Amniotic stem cell (primary cell): ENCODE results near the gene SKA1.

Source experiments
- DNase-seq: peaks from one replicate; lab custom pipeline; 2025; lab: John Stamatoyannopoulos, UW

SKA1 gene, protein sequence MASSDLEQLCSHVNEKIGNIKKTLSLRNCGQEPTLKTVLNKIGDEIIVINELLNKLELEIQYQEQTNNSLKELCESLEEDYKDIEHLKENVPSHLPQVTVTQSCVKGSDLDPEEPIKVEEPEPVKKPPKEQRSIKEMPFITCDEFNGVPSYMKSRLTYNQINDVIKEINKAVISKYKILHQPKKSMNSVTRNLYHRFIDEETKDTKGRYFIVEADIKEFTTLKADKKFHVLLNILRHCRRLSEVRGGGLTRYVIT

DNA sequence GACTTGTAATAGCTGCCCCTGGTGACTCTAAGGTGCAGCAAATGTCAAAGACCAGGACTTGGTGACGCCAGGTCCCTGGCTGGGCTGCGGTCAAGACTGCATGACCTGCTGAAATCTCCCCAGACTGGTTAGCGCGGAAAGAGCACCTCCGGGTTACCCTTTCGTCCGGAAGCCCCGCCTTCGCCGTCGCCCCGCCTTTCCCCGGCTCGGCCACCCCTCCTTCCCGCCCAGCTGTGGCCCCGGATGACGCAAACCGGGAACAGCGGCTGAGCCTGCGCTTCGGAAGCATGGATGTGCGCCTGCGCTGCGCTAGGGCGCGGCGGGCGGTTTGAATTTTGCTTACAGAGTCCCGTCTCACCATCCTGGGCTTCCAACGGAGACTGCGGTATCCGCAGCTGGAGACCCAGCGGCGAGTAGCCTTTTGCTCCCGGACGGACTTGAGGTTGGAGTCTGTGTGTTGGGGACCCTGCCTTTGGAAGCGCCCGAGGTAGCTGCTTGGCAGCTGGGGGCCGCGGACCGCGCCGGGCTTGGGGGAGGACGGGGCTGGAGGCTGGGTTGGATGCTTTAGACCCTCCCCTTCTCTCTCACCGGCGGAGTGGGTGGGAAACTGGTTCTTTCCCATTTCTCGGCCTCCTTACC is at the start of gene SKA1:
Gene SKA1, plus strand, starts transcription at position 294 of the 639 bp plus-strand sequence. CDS start 785 bp downstream, outside the sequence.
- peak; percentile 91 for DNase-seq

DNA sequence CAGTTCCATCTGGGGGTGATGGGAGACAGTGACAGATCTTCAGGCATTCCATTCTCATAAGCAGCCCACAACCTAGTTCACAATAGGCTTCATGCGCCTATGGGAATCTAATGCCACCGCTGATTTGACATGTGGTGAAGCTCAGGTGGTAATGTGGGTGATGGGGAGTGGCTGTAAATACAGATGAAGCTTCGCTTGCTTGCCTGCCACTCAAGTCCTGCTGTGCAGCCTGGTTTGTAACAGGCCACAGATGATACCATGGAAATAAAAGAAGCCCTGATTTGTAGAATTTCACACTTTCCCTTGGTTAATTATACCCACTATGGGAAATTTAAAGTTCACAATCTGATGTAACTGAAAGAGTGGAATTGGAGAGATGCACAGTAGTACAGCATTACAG is 46.9 kb upstream of the SKA1 start:
- DNase-seq, result no peak

GRCh38 chr18:50330176-50330575 is 44.7 kb upstream of the SKA1 start:
- no peak for DNase-seq

DNA sequence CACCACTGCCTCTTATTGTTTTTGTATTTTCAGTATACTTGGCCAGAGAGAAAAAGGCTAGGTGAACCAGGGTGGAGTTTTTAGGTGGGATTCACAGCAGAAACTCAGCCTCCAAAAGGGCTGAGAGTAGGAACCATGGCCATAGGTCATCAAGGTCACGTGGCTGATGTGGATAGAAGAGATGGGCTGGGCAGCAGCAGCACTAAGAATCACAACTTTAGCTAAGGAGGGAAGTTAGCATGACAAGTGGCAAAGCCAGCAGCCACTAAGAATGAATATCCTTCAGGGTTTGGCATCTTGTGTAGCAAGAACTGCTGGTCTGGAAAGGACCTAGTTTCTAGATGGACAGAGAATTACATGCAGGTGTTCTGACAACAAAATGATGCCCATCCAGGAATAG is 43.2 kb upstream of the SKA1 start:
- no peak for DNase-seq

DNA sequence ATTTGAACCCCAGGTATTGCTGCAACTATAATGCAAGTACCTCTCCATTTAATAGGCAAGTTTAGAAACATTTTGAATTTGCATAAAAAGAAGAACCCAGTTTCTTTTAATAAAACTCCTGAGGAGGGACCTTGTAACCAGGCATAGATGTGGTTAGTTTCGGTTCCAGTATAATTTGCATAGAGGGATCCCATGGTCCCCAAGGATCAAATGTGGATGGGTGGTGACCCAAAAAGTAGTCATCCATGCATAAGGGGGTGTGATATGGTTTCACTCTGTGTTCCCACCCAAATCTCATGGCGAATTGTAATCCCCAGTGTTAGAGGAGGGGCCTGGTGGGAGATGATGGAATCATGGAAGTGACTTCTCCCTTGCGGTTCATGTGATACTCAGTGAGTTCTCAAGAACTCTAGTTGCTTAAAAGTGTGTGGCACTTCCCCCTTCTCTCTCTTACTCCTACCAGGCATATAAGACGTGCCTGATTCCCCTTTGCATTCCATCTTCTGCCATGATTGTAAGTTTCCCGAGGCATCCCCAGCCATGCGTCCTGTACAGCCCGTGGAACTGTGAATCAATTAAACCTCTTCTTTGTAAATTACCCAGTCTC is 40.2 kb upstream of the SKA1 start:
- no peak for DNase-seq

- no peak for DNase-seq
Measured at GRCh38 chr18:50338122-50338521, 36.7 kb upstream of the SKA1 start.

DNA sequence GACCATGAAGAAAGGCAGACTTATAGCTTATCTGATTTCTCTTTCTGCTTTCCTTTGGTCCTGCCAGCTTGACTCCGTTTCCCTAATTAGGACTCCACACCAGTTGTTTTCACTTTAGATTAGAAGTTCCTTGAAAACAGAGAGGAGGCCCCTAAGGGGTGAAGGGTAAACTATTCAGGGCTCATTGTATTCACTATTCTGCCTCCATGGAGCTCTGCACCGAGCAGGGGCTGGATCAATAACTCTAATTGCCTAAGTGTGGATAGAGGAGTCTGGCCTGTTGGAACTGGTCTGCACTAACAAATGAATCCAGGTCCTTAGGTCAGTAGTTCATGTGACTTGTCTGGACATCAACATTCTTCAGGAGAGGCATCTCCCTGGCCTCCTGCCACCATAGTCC is 36.1 kb upstream of the SKA1 start:
- no peak for DNase-seq

DNA sequence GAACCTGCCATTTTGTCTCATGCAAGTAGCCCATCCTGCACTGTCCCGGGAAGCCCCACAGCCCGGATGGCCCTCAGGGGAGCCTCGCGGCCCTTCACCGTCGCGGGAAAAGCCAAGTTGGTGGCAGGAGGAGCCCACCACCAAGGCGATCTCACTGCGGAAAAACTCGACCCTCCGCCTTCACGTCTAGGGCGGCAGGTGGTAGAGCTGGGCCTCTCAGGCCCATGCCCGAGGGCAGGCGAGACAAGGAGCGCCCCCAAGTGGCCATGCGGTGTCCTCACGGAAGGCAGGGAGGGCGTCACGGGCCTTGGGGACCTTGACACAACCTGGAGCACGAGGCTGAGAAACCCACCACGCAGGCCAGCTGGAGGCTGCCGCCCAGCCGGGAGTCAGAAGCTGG is 34.8 kb upstream of the SKA1 start:
- no peak for DNase-seq

GRCh38 chr18:50341443-50341842 is 33.4 kb upstream of the SKA1 start:
- no peak for DNase-seq

DNA sequence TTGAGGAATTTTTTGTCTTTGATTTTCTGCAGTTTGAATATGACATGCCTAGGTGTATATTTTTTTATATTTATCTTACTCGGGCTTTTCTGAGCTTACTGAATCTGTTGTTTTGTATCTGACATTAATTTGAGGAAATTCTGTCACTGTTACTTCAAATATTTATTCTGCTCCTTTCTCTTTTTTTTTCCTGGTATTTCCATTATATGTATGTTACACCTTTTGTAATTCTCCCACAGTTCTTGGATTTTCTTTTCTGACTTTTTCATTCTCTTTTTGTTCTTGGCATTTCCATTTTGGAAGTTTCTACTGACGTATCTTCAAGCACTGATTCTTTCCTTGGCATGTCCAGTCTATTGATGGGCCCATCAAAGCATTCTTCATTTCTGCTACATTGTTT is 24.1 kb upstream of the SKA1 start:
- no peak for DNase-seq

DNA sequence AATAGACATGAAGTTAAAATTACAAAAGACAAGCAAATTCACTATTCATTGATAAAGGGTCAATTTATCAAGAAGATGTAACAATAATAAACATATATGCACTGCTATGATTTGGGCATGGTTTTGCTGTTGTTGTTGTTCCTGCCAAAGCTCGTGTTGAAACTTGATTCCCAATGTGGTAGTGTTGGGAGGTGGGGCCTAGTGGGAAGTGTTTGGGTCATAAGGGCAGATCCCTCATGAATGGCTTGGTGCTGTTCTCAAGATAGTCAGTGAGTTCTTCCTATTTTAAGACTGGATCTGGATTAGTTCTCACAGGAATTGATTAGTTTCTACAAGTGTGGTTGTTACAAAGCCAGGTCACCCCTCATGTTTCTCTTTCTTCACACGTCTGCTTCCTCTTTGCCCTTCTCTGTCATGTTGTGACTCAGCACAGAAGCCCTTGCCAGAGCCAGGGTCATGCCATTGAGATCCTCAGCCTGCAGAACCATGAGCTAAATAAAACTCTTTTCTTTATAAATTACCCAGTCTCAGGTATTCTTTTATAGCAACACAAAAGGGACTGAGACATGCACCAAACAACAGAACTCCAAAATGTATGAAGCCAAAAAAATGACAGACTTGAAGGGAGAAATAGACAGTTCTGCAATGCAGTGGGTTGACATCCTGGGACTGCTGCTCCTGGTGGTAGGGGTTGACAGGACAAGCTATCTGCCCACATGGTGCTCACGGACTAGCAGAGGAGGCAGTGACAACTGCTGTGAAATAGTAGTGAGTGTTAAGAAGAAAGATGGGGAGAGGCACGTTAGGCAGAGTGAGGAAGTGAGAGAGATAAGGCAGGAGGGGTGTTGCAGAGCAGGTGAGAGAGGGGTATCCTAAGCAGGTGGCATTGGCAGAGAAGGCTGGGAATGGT is 18.6 kb upstream of the SKA1 start:
- DNase-seq, result no peak

DNA sequence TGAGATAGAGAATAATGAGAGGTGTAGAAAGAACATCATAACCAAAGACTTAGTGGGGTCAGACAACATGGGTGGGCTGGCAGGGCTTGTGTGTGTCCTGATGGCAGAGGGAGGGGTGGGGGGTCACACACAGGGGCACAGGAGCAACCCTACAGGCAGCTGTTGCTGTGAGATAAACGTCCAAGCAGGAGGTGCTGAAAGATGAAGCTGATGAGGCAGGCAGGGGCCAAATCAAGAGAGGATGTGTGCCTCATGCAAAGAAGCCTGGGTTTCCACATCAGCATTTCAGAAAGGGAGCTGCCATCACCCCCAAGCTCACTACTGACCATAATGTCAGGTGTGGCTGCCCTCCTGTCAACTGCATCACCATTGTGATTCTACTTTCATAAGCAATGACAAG is 16.0 kb upstream of the SKA1 start:
- DNase-seq, result no peak

- no peak for DNase-seq
Measured at GRCh38 chr18:50359806-50360205, 15.0 kb upstream of the SKA1 start.

DNA sequence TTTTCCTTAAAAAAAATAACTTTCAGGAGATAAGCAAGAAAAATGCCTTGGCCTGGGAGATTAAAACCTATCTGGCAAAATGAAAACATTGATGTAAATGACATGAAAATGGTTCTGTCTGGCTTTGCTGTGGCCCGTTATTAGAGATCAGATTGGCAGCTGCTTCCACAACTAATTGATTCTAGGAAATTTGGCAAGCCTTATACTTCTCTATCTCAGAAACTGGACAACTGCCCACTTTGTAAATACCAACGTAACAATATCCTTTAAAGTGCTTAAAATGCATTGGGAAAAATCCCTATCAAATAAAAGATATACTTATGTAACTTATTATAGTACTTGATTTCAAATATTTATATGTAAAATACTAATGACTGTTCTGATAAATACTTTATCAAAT is 14.2 kb upstream of the SKA1 start:
- no peak for DNase-seq

GRCh38 chr18:50369672-50370071 is 5.2 kb upstream of the SKA1 start:
- DNase-seq, result no peak

- no peak for DNase-seq
Measured at GRCh38 chr18:50372743-50373142, 2.1 kb upstream of the SKA1 start.

DNA sequence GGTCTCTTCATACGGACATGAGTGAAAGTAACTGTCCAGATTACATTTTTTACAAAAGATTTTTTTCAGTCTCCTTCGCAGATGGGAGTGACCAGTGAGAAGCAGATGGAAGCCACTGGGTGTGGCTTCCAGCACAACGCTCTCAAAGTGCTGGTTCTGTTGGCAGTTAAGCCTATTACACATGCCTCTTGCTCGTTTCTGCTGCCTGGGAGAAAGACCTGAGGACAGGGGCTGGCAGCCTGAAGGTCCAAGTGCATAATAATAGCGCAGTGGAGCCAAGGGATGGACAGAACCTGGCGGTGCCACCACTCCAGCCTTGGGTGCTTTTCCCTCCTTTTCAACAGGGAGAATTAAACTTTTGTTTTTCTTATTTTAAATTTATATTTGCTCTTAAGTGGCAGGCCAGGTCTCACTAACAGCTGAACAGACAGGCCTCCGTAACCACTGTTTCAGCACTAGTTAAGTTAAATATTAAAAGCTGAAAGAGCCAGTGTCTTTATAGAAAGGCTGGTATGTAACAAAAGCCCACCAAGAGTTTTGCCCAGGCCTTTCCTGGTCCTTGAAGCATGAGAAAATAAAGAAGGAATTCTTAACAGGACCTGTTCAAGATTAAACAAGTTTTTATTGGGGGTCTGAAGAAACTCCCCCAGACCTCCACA is 1.2 kb upstream of the SKA1 start:
- no peak for DNase-seq

- DNase-seq, result no peak
Measured at GRCh38 chr18:50374220-50374752, 560 bp upstream of the SKA1 start.

DNA sequence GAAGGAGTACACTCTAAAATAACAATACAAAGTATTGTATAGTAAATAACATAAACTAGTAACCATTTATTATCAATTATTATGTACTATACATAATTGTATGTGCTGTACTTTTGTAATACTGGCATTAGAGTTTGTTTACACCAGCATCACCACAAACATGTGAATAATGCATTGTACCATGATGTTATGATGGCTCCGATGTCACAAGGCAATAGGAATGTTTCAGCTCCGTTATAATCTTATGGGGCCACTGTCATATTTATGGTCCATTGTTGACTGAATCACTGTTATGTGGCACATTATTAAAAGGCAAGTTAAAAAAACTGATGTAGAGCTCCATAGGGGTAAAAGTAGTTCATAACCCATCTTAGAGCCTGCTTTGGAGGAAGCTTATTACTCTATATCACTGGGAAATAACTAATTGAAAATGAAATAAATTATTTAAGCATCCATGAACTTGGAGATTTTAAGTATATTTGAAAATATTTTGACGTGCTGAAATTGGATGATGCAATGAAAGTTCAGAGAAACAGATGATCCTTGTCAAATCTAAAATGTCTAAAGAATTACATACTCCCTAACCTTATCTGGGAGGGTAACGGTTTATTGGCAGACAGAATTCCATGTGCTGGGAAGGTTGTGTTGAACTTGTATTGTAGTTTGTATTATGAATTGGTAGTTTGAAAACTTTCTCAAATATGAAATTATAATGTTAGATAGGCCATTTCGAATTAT is 2.4 kb downstream of the SKA1 start:
- no peak for DNase-seq

GRCh38 chr18:50388988-50389387 is 14.1 kb downstream of the SKA1 start:
- no peak for DNase-seq

- no peak for DNase-seq
Measured at GRCh38 chr18:50393802-50394201, 19.0 kb downstream of the SKA1 start.
